ENCODE measurements around the gene PTX3.

Gene PTX3

GRCh38 chr3:157469561-157470294 lies 33.1 kb downstream of the PTX3 start:
- no peak for DNase-seq (ENCODE audit: low read depth)
- TF ChIP-seq CTCF (IDR thresholded peaks at IDR 0.05; ENCODE audit: insufficient read depth, low read depth, low read length, missing control alignments): no peak
- H3K4me3 ChIP-seq (ENCODE audit: low read depth, low read length): no peak overlapping the region

GRCh38 chr3:157471064-157471463 lies 34.4 kb downstream of the PTX3 start:
- DNase-seq (ENCODE audit: low read depth): no peak
- H3K4me3 ChIP-seq (ENCODE audit: low read depth, low read length): no peak overlapping the region
- no peak for TF ChIP-seq CTCF (IDR thresholded peaks at IDR 0.05; ENCODE audit: insufficient read depth, low read depth, low read length, missing control alignments)

GRCh38 chr3:157472648-157473047 lies 36.0 kb downstream of the PTX3 start:
- DNase-seq (ENCODE audit: low read depth): no peak
- no peak for TF ChIP-seq CTCF (IDR thresholded peaks at IDR 0.05; ENCODE audit: insufficient read depth, low read depth, low read length, missing control alignments)
- no peak overlapping the region for H3K4me3 ChIP-seq (ENCODE audit: low read depth, low read length)

GRCh38 chr3:157475921-157476414 lies 39.3 kb downstream of the PTX3 start:
- H3K4me3 ChIP-seq (ENCODE audit: low read depth, low read length): no peak overlapping the region
- TF ChIP-seq CTCF (IDR thresholded peaks at IDR 0.05; ENCODE audit: insufficient read depth, low read depth, low read length, missing control alignments): no peak
- DNase-seq (ENCODE audit: low read depth): no peak

GRCh38 chr3:157477441-157477840 lies 40.8 kb downstream of the PTX3 start:
- no peak for DNase-seq (ENCODE audit: low read depth)
- H3K4me3 ChIP-seq (ENCODE audit: low read depth, low read length): no peak overlapping the region
- TF ChIP-seq CTCF (IDR thresholded peaks at IDR 0.05; ENCODE audit: insufficient read depth, low read depth, low read length, missing control alignments): no peak

GRCh38 chr3:157479464-157480243 lies 43.0 kb downstream of the PTX3 start:
- no peak overlapping the region for H3K4me3 ChIP-seq (ENCODE audit: low read depth, low read length)

More at GRCh38 chr3:157479464-157480243, 43.0 kb downstream of the PTX3 start:
- no peak for DNase-seq (ENCODE audit: low read depth)
- no peak for TF ChIP-seq CTCF (IDR thresholded peaks at IDR 0.05; ENCODE audit: insufficient read depth, low read depth, low read length, missing control alignments)

Data from GM12865 (cell line).